Fibroblast of peridontal ligament (primary cell): ENCODE results near the gene SLC4A5.

Experiments used
- DNase-seq: peaks from one replicate; pipeline ENCODE4 v3.0.0-alpha.2; 2010; ENCODE audit errors: extremely low read depth

Gene SLC4A5

GRCh38 chr2:74267068-74267467, 76.1 kb downstream of the SLC4A5 start:
- DNase-seq = no peak

GRCh38 chr2:74264281-74264680, 78.9 kb downstream of the SLC4A5 start:
- no peak for DNase-seq

DNA sequence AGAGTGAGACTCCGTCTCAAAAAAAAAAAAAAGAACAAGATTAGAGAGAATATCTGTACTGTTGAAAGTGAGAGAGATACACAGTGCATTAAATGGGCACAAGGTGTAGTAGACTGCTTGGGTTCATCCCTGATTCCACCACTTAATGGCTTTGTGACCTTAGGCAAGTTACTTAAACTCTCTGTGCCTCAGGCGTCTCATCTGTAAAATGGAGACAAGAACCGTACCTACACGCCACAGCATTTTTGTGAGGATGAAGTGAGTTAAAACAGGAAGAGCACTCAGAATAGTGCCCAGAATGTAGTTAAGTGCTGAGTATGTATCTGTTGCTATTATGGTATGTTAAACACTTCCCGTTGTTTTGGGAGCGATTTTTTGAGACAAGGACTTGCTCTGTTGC, 80.5 kb downstream of the SLC4A5 start:
- no peak for DNase-seq

- DNase-seq = peak; percentile 45
Observed at GRCh38 chr2:74261204-74261864, 81.9 kb downstream of the SLC4A5 start.

DNA sequence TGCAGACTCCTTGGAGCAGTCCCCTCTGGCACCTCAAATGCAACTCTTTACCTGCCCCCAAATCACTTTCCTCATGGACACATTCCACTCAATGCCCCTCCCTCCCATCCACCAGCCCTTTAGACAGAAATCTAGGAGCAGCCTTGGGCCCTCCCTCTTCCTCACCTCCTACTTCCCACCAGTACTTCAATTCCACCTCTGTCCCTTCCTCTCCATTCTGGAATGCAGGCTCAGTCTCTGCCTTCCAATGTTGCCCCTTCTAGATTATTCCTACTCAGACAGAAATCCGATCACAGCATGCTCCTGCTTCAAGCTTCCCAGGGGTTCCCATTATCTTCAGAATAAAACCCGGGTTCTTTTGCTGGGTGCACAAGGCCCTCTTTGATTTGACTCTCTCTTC, 82.7 kb downstream of the SLC4A5 start:
- DNase-seq = no peak

GRCh38 chr2:74259733-74260132, 83.5 kb downstream of the SLC4A5 start:
- DNase-seq = no peak

DNA sequence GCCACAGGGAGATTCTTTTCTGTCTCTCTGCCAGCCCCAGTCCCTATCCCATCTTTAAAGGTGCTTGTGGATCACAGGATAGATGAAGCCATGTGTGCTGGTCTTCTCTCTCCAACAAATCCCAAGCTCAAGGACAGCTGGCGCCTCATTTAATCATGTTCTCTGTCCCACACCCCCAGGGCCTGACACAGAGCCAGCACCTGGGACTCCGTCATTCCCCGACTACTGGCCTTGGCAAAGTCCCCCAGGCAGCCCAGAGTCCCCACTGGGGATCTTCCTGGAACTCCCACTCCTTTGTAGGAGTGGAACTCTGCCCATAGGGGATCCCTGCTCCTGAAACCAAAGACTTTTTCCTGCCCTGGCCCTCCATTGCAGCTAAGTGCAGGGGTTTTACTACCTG, 84.0 kb downstream of the SLC4A5 start:
- DNase-seq = no peak

DNA sequence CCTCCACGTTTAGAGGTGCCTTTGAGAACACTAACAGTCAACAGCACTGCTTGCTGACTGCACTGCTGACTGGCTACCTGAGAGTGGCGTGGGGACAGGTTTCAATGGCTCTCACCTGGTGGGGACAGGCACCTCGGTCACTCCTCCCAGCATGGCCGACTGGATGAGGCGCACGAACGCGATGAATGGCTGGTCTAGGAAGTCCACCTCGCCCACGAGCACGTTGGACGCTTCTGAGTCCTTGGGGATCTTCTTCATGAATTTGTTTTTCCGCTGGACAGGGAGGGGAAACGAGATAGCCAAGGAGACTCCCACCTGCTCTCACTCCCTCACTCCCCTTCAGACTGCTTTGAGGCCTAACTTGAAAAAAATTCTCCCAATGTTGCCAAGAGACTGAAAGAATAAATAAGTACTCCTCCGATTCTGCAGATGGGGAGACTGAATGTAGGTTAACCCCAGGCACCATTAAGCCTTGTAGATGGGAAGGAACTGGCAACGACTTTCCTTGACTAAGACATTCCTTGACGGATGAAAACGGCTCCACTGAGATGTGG, 87.5 kb downstream of the SLC4A5 start:
- no peak for DNase-seq

GRCh38 chr2:74253971-74254310, 89.3 kb downstream of the SLC4A5 start:
- DNase-seq = no peak

DNA sequence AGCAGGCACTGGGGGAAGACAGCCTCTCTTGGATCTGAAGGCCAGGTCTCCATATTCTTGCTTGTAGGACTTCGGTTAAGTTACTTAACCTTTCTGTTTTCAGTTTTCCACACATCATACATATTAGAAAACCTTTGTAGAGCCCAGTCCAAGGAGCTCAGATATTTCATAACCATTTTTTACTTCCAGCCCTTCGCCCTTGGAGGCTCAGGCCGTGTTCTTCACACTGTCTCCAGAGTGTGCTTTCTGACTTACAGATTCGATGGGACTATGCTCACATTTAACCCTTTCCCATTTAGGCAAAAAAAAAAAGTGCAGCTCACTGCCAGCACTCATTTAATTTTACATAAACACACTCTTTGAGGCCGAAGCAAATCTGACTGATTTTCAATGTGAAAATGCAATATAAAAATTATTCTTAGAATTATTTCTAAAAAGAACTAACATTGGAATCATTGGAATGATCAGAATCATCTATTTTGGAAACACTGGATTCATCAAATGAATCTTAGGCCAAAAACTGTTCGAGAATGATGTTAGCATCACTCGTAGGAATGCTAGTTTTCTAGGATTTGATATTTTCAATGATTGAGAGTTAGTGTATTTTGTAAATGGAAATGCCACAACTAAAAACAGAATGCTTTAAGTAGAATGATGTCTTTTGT, 89.8 kb downstream of the SLC4A5 start:
- DNase-seq = no peak

- DNase-seq = no peak
Observed at GRCh38 chr2:74252862-74253261, 90.4 kb downstream of the SLC4A5 start.

DNA sequence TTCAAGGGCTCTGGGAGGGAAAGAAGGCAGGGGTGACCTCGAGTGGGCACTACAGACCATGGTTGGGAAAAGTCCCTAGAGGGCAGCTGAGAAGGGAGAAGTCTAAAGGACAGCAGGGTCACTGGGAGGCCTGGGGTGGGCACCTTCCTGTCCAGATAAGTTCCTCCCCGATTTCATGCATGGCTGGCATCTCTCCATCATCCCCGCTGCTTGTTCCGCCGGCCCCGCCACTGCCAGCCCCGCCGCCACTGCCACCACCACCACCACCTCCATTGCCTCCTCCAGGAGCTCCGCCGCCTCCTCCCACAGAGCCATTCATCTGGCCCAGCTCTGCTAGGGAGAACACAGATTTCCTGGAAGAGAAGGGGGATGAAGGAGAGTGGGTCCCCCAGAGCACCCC, 91.2 kb downstream of the SLC4A5 start:
- no peak for DNase-seq

DNA sequence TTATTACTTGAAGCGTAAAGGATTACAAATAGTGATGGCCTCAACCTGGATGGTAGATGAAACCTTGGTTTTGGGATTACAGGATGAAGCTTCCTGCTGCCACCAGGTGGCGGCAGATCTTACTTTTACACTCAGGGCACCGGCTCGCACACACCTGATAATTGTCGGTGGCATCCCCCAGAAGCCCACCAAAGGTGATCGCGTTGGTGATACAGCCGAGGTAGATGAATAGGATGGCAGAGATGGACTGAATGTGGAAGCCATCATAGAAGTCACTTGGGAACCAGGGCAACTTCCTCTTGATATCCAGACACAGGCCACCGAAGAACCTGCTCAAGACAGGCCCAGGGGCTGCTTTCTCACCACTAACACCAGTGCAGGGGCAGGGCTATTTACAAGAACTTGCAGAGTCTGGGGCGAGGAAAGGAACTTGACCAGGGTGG, 93.0 kb downstream of the SLC4A5 start:
- peak; percentile 43 for DNase-seq

GRCh38 chr2:74249406-74250122, 93.7 kb downstream of the SLC4A5 start:
- DNase-seq = no peak

DNA sequence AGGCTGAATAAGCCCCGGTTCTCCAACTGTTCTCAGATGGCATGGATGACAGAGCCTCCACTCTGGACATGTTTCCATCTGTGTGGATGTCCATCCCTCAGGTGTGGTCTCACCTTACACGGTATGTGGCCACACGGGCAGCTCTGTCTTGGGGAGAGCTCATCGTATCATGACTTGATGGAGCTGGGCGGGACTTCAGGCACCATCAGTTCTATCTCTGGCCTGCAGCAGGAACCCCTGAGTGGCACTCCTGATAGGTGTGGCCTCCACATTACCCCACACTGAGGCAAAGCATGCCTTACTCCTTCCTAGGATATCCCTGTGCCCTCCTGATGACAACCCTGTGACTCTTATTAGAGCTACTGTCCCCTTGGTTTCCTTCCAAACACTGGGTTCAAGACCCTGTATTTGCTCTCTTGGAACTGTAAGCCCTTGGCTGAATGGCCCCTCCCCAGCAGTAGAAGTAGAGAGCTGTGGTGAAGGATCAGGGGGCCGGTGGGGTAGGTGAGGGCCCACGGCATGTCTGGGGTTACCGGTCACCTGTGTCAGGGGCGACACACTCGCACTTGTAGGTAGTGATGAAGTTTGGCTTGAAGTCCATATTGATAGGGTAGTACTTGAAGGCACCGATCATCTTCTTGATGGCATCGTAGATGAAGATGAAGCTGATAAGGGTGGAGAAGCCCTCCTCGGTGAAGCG, 96.6 kb downstream of the SLC4A5 start:
- DNase-seq = no peak

DNA sequence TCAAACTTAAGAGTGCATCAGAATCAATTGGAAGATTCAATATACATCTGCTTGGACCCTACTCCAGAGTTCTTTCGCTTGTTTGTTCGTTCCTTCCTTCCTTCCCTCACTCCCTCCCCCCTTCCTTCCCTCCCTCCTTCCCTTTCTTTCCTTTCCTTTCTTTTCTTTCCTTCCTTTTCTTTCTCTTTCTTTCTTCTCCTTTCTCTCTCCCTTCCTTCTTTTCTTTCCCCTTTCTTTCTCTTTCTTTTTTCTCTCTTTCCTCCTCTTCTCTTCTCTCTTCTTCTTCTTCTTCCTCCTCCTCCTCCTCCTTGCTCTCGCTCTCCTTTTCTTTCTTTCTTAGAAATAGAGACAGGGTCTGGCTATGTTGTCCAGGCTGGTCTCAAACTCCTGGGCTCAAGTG, 98.9 kb downstream of the SLC4A5 start:
- DNase-seq = no peak

DNA sequence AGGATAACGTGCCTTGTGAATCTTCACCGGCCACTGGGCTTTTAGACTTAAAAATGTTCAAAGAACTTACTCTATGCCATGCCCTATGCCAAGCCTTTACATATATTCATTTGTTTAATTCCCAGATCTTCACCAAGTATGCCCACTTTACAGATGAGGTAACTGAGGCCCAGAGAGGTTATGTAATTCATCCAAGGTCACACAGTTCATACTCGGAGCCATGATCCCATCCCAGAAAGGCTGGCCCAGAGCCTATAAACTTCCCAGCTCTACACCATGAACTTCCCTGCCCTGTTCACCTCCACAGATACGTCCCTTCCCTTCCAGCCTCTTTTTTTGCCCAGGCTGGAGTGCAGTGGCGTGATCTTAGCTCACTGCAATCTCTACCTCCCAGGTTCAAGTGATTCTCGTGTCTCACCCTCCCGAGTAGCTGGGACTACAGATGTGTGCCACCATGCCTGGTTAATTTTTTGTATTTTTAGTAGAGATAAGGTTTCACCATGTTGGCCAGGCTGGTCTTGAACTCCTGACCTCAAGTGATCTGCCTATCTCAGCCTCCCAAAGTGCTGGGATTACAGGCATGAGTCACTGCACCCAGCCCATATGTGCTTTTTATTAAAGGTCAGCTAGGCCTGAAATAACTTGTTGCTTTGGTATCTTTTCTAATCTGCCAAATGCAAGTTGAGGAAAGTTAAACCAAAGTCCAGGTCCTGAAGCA, 100.7 kb downstream of the SLC4A5 start:
- DNase-seq = no peak

GRCh38 chr2:74239346-74239745, 103.9 kb downstream of the SLC4A5 start:
- DNase-seq = no peak

GRCh38 chr2:74238879-74239278, 104.3 kb downstream of the SLC4A5 start:
- DNase-seq = peak; percentile 38

GRCh38 chr2:74235041-74235440, 108.2 kb downstream of the SLC4A5 start:
- DNase-seq = no peak

GRCh38 chr2:74233648-74234047, 109.6 kb downstream of the SLC4A5 start:
- no peak for DNase-seq

GRCh38 chr2:74232426-74232825, 110.8 kb downstream of the SLC4A5 start:
- DNase-seq = no peak
